Panc1 (cell line): ENCODE measurements around the gene SMAP2. TPM values are rescaled to one million over a fixed set of nuclear protein-coding genes. Genes with fewer than 3 reads are reported as not detected.

Experiments used
- ATAC-seq: fragments of 200-7000 bp; cut with Tn5 transposase; 2 replicates; pipeline ENCODE4 v1.9.1; 2020; ENCODE audit warnings: mild to moderate bottlenecking, moderate library complexity
- BruUV-seq: library from RNA; stranded (reverse); fragments of 400-500 nt; replicated peaks from 2 replicates; lab custom pipeline; 2021; lab: Mats Ljungman, UMichigan
- CTCF ChIA-PET: fragments of 300-600 bp; sonication (Branson Sonifier 250); formaldehyde crosslinking; loops from one replicate; lab custom pipeline; 2022; ENCODE audit warnings: antibody characterized with exemption; lab: Charles Lee
- POLR2A ChIA-PET: fragments of 300-600 bp; sonication (Branson Sonifier 250); formaldehyde crosslinking; loops from one replicate; lab custom pipeline; 2022; ENCODE audit warnings: antibody characterized with exemption; lab: Charles Lee
- DNase-seq: peaks from one replicate; pipeline ENCODE4 v3.0.0-alpha.2; 2010; ENCODE audit warnings: low read depth, low spot score
- H3K27ac ChIP-seq: 2 replicates; pipeline ENCODE4 v1.5.1; 2011; ENCODE audit warnings: mild to moderate bottlenecking, low read length, inconsistent platforms
- H3K27me3 ChIP-seq: fragments of 200-500 bp; sonication (Bioruptor generic); 2 replicates; pipeline ENCODE4 v1.6.0; 2014; ENCODE audit warnings: low read length, inconsistent platforms; ENCODE audit not compliant: control insufficient read depth, insufficient read depth
- H3K36me3 ChIP-seq: fragments of 200-500 bp; sonication (Bioruptor generic); 2 replicates; pipeline ENCODE4 v1.5.1; 2014; ENCODE audit warnings: inconsistent platforms, mild to moderate bottlenecking, low read length, moderate library complexity; ENCODE audit not compliant: control insufficient read depth, insufficient read depth
- H3K4me1 ChIP-seq: 2 replicates; pipeline ENCODE4 v1.5.1; 2011; ENCODE audit warnings: inconsistent platforms, mild to moderate bottlenecking, low read length, moderate library complexity; ENCODE audit not compliant: control insufficient read depth, insufficient read depth
- H3K4me3 ChIP-seq, 2 experiments: 2 replicates each; pipeline ENCODE4 v1.5.1; 2011 to 2012; ENCODE audit warnings: low read depth in 2 of 2, low read length in 2 of 2, mild to moderate bottlenecking in 2 of 2, inconsistent platforms in 1 of 2, moderate library complexity in 1 of 2
- H3K9me3 ChIP-seq: fragments of 200-500 bp; sonication (Bioruptor generic); 2 replicates; pipeline ENCODE4 v1.5.1; 2014; ENCODE audit warnings: low read depth, mild to moderate bottlenecking, inconsistent platforms, low read length, moderate library complexity; ENCODE audit not compliant: control insufficient read depth, insufficient read depth
- CTCF ChIP-seq: fragments of 450-650 bp; IDR thresholded peaks from 2 replicates; pipeline ENCODE4 v1.5.1; 2017; ENCODE audit warnings: mild to moderate bottlenecking
- POLR2AphosphoS5 ChIP-seq: IDR thresholded peaks from 2 replicates; pipeline ENCODE4 v1.6.1; 2012; ENCODE audit warnings: mild to moderate bottlenecking, low read depth, low read length, moderate library complexity
- REST ChIP-seq, 2 experiments: IDR thresholded peaks; 2 replicates each; pipeline ENCODE4 v1.6.1; 2011 to 2012; ENCODE audit warnings: low read depth in 2 of 2, control low read depth in 1 of 2, low read length in 1 of 2, mild to moderate bottlenecking in 1 of 2, moderate library complexity in 1 of 2; ENCODE audit not compliant: insufficient read depth in 1 of 2
- SIN3A ChIP-seq: IDR thresholded peaks from 2 replicates; pipeline ENCODE4 v1.6.1; 2012; ENCODE audit warnings: low read depth, mild to moderate bottlenecking, low read length, moderate library complexity, borderline replicate concordance; ENCODE audit not compliant: insufficient read depth
- TCF7L2 ChIP-seq: IDR thresholded peaks from 2 replicates; pipeline ENCODE4 v1.6.1; 2011; ENCODE audit warnings: mild to moderate bottlenecking, low read depth, low read length, inconsistent platforms
- in situ Hi-C: cut with HindIII; loops from 2 replicates; pipeline ENCODE4 v1.10.0; 2016; ENCODE audit warnings: low sequenced_read_pairs, low pct_unique_long_range_greater_than_20kb
- intact Hi-C: fragments of 100-400 bp; cut with micrococcal nuclease; formaldehyde crosslinking; loops from one replicate; pipeline ENCODE4 v1.10.0; 2022; ENCODE audit not compliant: unreplicated experiment
- total RNA-seq: library from RNA; stranded (reverse); gene quantifications from one replicate; pipeline ENCODE4 v1.2.1, GENCODE V29; 2021; ENCODE audit not compliant: unreplicated experiment

The SMAP2 gene
- total RNA-seq, 1 experiment from 2014 or later = 21.5 TPM

GRCh38 chr1:40411294-40411693, 37.8 kb downstream of the SMAP2 start:
- TF ChIP-seq POLR2AphosphoS5 (no peak), REST (IDR thresholded peaks at IDR 0.05; ENCODE audit: insufficient read depth in 1 of 2, low read depth in 2 of 2, low read length in 1 of 2) (no peak), SIN3A (no peak), CTCF (no peak), TCF7L2 (no peak)
- peaks cover 4% of the 10 kb centered on the region; the same call in 1 of the 2 replicates for H3K36me3 ChIP-seq
- CTCF ChIA-PET = no interaction called here
- H3K27ac ChIP-seq = no peak overlapping the region
- no peak overlapping the region for H3K4me3 ChIP-seq
- intact Hi-C loops = no loop called here
- BruUV-seq = no TSS peak
- no peak for DNase-seq
- no peaks in the 10 kb centered on the region for H3K27me3 ChIP-seq
- in situ Hi-C loops = no loop called here
- POLR2A ChIA-PET = no interaction called here
- ATAC-seq = no peak
- H3K4me1 ChIP-seq = no peaks in the 10 kb centered on the region
- no peaks in the 10 kb centered on the region for H3K9me3 ChIP-seq

- TF ChIP-seq SIN3A (no peak), TCF7L2 (no peak), REST (IDR thresholded peaks at IDR 0.05; ENCODE audit: insufficient read depth in 1 of 2, low read depth in 2 of 2, low read length in 1 of 2) (no peak), CTCF (no peak), POLR2AphosphoS5 (no peak)
- no peaks in the 10 kb centered on the region for H3K4me1 ChIP-seq
- ChIA-PET POLR2A (no interaction called here), CTCF (no interaction called here)
- H3K27me3 ChIP-seq = no peaks in the 10 kb centered on the region
- BruUV-seq = no TSS peak
- no peaks in the 10 kb centered on the region for H3K9me3 ChIP-seq
- ATAC-seq = no peak
- H3K36me3 ChIP-seq = peaks cover 4% of the 10 kb centered on the region; the same call in 1 of the 2 replicates
- no peak overlapping the region for H3K27ac ChIP-seq
- H3K4me3 ChIP-seq = no peak overlapping the region
- DNase-seq = no peak
- intact Hi-C loops = no loop called here
- in situ Hi-C loops = no loop called here
These were observed 38.3 kb downstream of the SMAP2 start for GRCh38 chr1:40411843-40412242.
